Activated CD8-positive, alpha-beta memory T cell treated with anti-CD3 and anti-CD28 coated beads for 24 hours (primary cell): ENCODE results near the gene NME7.
"Not testable (repeated sequence)": the region's sequence is repeated elsewhere in the genome, so short reads cannot be mapped to it uniquely, and the experiment has no call there.

Experiments
- DNase-seq: peaks from one replicate; pipeline ENCODE4 v3.0.0-alpha.2; 2020

Gene NME7

GRCh38 chr1:169300854-169301253, 66.7 kb downstream of the NME7 start:
- DNase-seq = no peak

- DNase-seq = no peak
These were observed 69.2 kb downstream of the NME7 start for GRCh38 chr1:169298441-169298840.

GRCh38 chr1:169295846-169296245, 71.8 kb downstream of the NME7 start:
- DNase-seq = no peak

GRCh38 chr1:169295425-169295824, 72.2 kb downstream of the NME7 start:
- DNase-seq = no peak

GRCh38 chr1:169289016-169289415, 78.6 kb downstream of the NME7 start:
- DNase-seq = no peak

- no peak for DNase-seq
These were observed 79.6 kb downstream of the NME7 start for GRCh38 chr1:169288011-169288414.

GRCh38 chr1:169287280-169287679, 80.3 kb downstream of the NME7 start:
- no peak for DNase-seq

- not testable (repeated sequence) for DNase-seq
These were observed 86.0 kb downstream of the NME7 start for GRCh38 chr1:169281562-169281961.

- no peak for DNase-seq
These were observed 96.5 kb downstream of the NME7 start for GRCh38 chr1:169271098-169271497.

- DNase-seq = no peak
These were observed 101.5 kb downstream of the NME7 start for GRCh38 chr1:169266133-169266532.

GRCh38 chr1:169263059-169263458, 104.5 kb downstream of the NME7 start:
- no peak for DNase-seq

GRCh38 chr1:169261884-169262283, 105.7 kb downstream of the NME7 start:
- DNase-seq = no peak

GRCh38 chr1:169260478-169261151, 107.0 kb downstream of the NME7 start:
- no peak for DNase-seq

GRCh38 chr1:169259816-169260215, 107.8 kb downstream of the NME7 start:
- no peak for DNase-seq

- DNase-seq = no peak
These were observed 116.8 kb downstream of the NME7 start for GRCh38 chr1:169250795-169251194.

- DNase-seq = no peak
These were observed 117.6 kb downstream of the NME7 start for GRCh38 chr1:169250022-169250421.

GRCh38 chr1:169249611-169250010, 118.0 kb downstream of the NME7 start:
- no peak for DNase-seq

- no peak for DNase-seq
These were observed 121.9 kb downstream of the NME7 start for GRCh38 chr1:169245706-169246105.

- no peak for DNase-seq
These were observed 127.0 kb downstream of the NME7 start for GRCh38 chr1:169240449-169241232.

- no peak for DNase-seq
These were observed 130.7 kb downstream of the NME7 start for GRCh38 chr1:169236880-169237279.

- DNase-seq = no peak
These were observed 131.5 kb downstream of the NME7 start for GRCh38 chr1:169236143-169236542.

- no peak for DNase-seq
These were observed 132.0 kb downstream of the NME7 start for GRCh38 chr1:169235568-169235967.

- DNase-seq = no peak
These were observed 132.8 kb downstream of the NME7 start for GRCh38 chr1:169234780-169235179.

GRCh38 chr1:169217636-169218035, 150.0 kb downstream of the NME7 start:
- DNase-seq = no peak

- no peak for DNase-seq
These were observed 153.0 kb downstream of the NME7 start for GRCh38 chr1:169214598-169214997.
